OCI-LY7 (cell line): ENCODE results near the gene E2F6. TPM values are rescaled to one million over a fixed set of nuclear protein-coding genes. Genes with fewer than 3 reads are reported as not detected.

Source experiments
- BruUV-seq: library from RNA; stranded (reverse); fragments of 400-500 nt; replicated peaks from 2 replicates; lab custom pipeline; 2021; lab: Mats Ljungman, UMichigan
- CTCF ChIA-PET: fragments of 300-600 bp; sonication (Branson Sonifier 250); formaldehyde crosslinking; loops from one replicate; lab custom pipeline; 2022; ENCODE audit warnings: antibody characterized with exemption; ENCODE audit not compliant: unreplicated experiment; lab: Charles Lee
- POLR2A ChIA-PET: fragments of 300-600 bp; sonication (Branson Sonifier 250); formaldehyde crosslinking; loops from one replicate; lab custom pipeline; 2022; ENCODE audit warnings: antibody characterized with exemption; lab: Charles Lee
- DNase-seq: peaks from one replicate; pipeline ENCODE4 v3.0.0-alpha.2; 2015; ENCODE audit warnings: low spot score
- H2AFZ ChIP-seq: fragments of 200-600 bp; sonication (generic), shearing (Covaris generic); 2 replicates; pipeline ENCODE4 v1.6.1; 2014; ENCODE audit warnings: mild to moderate bottlenecking, antibody characterized with exemption, low read length, moderate library complexity
- H3K27ac ChIP-seq: fragments of 200-600 bp; sonication (generic); 2 replicates; pipeline ENCODE4 v1.5.1; 2014; ENCODE audit warnings: mixed run types, low read depth, mild to moderate bottlenecking, moderate library complexity, low read length, inconsistent platforms; ENCODE audit not compliant: poor library complexity, severe bottlenecking
- H3K36me3 ChIP-seq: fragments of 200-600 bp; sonication (generic); 2 replicates; pipeline ENCODE4 v1.6.1; 2014; ENCODE audit warnings: mild to moderate bottlenecking, antibody characterized with exemption, low read length, moderate library complexity, mixed read lengths; ENCODE audit not compliant: insufficient read depth
- H3K4me1 ChIP-seq: fragments of 200-600 bp; sonication (generic); 2 replicates; pipeline ENCODE4 v1.5.1; 2014; ENCODE audit warnings: mild to moderate bottlenecking, low read length; ENCODE audit not compliant: insufficient read depth, poor library complexity, severe bottlenecking
- H3K4me2 ChIP-seq: fragments of 200-600 bp; sonication (generic); 2 replicates; pipeline ENCODE4 v1.6.1; 2014; ENCODE audit warnings: mild to moderate bottlenecking, low read length
- H3K4me3 ChIP-seq: fragments of 200-600 bp; sonication (generic); 2 replicates; pipeline ENCODE4 v1.5.1; 2014; ENCODE audit warnings: mild to moderate bottlenecking, low read depth, low read length; ENCODE audit not compliant: poor library complexity, severe bottlenecking
- H3K79me2 ChIP-seq: fragments of 200-600 bp; sonication (generic); 2 replicates; pipeline ENCODE4 v1.6.1; 2016; ENCODE audit warnings: low read depth, mild to moderate bottlenecking, low read length, moderate library complexity, mixed read lengths; ENCODE audit not compliant: insufficient read depth
- H3K9me2 ChIP-seq: fragments of 200-600 bp; sonication (generic); 2 replicates; pipeline ENCODE4 v1.6.1; 2016; ENCODE audit warnings: mild to moderate bottlenecking, low read length, mixed read lengths; ENCODE audit not compliant: insufficient read depth
- H3K9me3 ChIP-seq: fragments of 200-600 bp; sonication (generic); 2 replicates; pipeline ENCODE4 v1.6.1; 2014; ENCODE audit warnings: mild to moderate bottlenecking, mixed run types, low read length, mixed read lengths
- H4K20me1 ChIP-seq: fragments of 200-600 bp; sonication (generic); 2 replicates; pipeline ENCODE4 v1.6.1; 2014; ENCODE audit warnings: mild to moderate bottlenecking, antibody characterized with exemption, low read length, moderate library complexity, mixed read lengths; ENCODE audit not compliant: insufficient read depth
- CTCF ChIP-seq: fragments of 200-600 bp; sonication (generic); conservative IDR thresholded peaks from 2 replicates; pipeline ENCODE4 v1.5.1; 2014; ENCODE audit warnings: mild to moderate bottlenecking, antibody characterized with exemption, low read length, moderate library complexity, mixed read lengths
- EZH2phosphoT487 ChIP-seq: fragments of 200-600 bp; sonication (generic); IDR thresholded peaks from 2 replicates; pipeline ENCODE4 v1.6.1; 2018; ENCODE audit warnings: low read depth, borderline replicate concordance, mild to moderate bottlenecking, mixed run types, antibody characterized with exemption, low read length, moderate library complexity, mixed read lengths
- intact Hi-C: fragments of 100-400 bp; cut with micrococcal nuclease; formaldehyde crosslinking; loops from one replicate; pipeline ENCODE4 v1.10.0; 2022; ENCODE audit not compliant: unreplicated experiment
- total RNA-seq, 2 experiments: library from RNA; depleted of rRNA in 1 of 2; stranded (reverse); fragments of >200 nt in 1 of 2; shearing (Covaris generic) in 1 of 2; gene quantifications; 2 replicates each; pipeline ENCODE4 v1.2.3, GENCODE V29; 2014 to 2022

The E2F6 gene
- total RNA-seq, 2 experiments from 2014 or later, result 12.4 to 14.3 TPM

DNA sequence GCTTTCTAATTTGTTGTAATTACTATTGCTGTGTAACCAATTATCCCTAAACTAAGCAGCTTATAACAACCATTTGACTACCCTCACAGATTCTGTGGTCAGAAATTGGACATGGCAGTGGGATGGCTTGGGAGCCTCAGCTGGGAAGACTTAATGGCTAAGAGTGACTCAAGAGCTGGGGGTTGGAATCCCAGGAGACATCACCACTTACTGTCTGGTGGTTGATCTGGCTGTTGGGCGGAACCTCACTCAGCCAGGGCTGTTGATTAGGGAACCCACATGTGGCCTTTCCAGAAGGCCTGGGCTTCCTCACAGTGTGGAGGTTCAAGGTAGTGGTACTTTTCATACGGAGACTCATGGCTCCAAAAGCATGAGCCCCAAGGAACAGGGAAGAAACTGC, 49.8 kb downstream of the E2F6 start:
- Histone ChIP-seq H3K4me3 (no peak overlapping the region), H2AFZ (no peak overlapping the region), H3K36me3 (no peaks in the 10 kb centered on the region), H3K4me2 (no peak overlapping the region), H3K27ac (no peak overlapping the region), H3K9me3 (peaks cover 10% of the 10 kb centered on the region), H3K4me1 (peaks cover 6% of the 10 kb centered on the region), H3K79me2 (no peaks in the 10 kb centered on the region), H3K9me2 (no peaks in the 10 kb centered on the region), H4K20me1 (no peaks in the 10 kb centered on the region)
- no TSS peak for BruUV-seq
- ChIA-PET POLR2A (no interaction called here), CTCF (no interaction called here)
- intact Hi-C loops, result no loop called here
- no peak for DNase-seq
- TF ChIP-seq EZH2phosphoT487, result no peak
- TF ChIP-seq CTCF, result no peak

DNA sequence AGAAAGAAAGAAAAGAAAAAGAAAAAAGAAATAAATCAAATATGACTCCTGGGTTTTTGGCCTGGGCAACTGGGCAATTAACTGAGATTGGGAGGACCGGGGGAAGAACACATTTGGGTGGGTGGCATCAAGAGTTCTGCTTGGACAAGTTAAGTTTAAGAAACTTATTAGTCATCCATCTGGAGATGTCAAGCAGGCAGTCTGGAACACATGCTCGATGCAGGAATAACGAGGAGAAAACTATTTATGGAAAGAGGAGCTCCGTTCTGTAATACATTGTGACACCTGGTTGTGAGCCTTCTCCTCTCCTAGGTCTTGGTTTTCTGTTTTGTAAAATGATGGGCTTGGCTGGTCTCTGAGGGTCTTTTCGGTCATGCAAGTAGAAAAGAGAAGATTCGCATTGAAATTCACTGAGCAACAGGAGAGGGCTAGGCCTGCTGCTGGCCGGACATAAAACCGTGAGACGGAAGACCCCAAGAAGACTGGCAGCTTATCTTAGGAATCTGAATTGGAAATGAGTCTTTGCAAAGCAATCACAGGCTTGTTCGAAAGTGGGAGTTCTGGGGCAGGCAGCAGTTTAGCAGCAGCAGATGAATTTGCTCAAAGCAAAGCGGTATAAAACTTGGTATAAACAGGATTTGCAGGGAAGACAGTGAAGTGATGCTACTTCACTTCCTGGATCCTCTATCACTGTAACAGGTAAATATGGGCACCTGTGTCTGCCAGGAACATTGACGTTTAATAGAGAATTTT, 51.4 kb downstream of the E2F6 start:
- CTCF ChIA-PET, result no interaction called here
- no peak overlapping the region for H2AFZ ChIP-seq
- H3K36me3 ChIP-seq, result no peaks in the 10 kb centered on the region
- no peak overlapping the region for H3K4me2 ChIP-seq
- H3K9me3 ChIP-seq, result peaks cover 10% of the 10 kb centered on the region
- no TSS peak for BruUV-seq
- H3K9me2 ChIP-seq, result no peaks in the 10 kb centered on the region
- H3K27ac ChIP-seq, result no peak overlapping the region
- no peak for DNase-seq
- H4K20me1 ChIP-seq, result no peaks in the 10 kb centered on the region
- no peak overlapping the region for H3K4me3 ChIP-seq
- intact Hi-C loops, result no loop called here
- TF ChIP-seq CTCF (no peak), EZH2phosphoT487 (no peak)
- no peaks in the 10 kb centered on the region for H3K79me2 ChIP-seq
- POLR2A ChIA-PET, result interaction anchor here (0.6 kb wide), 1 partner anchor 118 kb away, joined by 3 read pairs; no protein-coding TSS in a partner anchor
- peaks cover 6% of the 10 kb centered on the region for H3K4me1 ChIP-seq

DNA sequence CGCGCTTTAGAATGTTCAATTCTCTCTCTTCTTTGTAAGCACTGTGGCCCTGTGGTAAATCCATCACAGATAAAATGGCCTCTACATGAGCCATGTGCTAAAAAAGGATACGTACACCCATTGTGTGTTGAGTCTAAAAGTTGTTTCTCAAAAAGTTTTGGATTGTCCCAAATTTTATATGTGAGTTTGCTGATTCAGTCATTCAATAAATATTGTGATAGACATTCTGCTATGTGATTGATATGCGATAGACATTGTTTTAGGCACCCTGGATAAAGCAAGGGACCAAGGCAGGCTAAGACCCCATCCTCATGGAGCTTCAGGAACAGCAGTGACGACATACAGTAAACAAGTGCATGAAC, 53.5 kb downstream of the E2F6 start:
- Histone ChIP-seq H3K79me2 (no peaks in the 10 kb centered on the region), H3K4me2 (no peak overlapping the region), H3K27ac (no peak overlapping the region), H3K4me3 (no peak overlapping the region), H3K4me1 (peaks cover 6% of the 10 kb centered on the region), H2AFZ (no peak overlapping the region), H3K36me3 (no peaks in the 10 kb centered on the region), H3K9me2 (no peaks in the 10 kb centered on the region), H3K9me3 (no peaks in the 10 kb centered on the region), H4K20me1 (no peaks in the 10 kb centered on the region)
- intact Hi-C loops, result loop anchor here (1.0 kb wide), 2 partner anchors 178 to 280 kb away; no protein-coding TSS in a partner anchor
- no peak for TF ChIP-seq EZH2phosphoT487
- TF ChIP-seq CTCF, result no peak
- DNase-seq, result no peak
- no TSS peak for BruUV-seq
- ChIA-PET CTCF (interaction anchor here (0.7 to 1.0 kb wide), 2 partner anchors 34 to 187 kb away, joined by 3 read pairs; no protein-coding TSS in a partner anchor), POLR2A (no interaction called here)
